Right ventricle myocardium inferior (tissue), 1 donor: ENCODE measurements around the gene MAP4K1. TPM values are rescaled to one million over a fixed set of nuclear protein-coding genes. Genes with fewer than 3 reads are reported as not detected.
A peak's percentile ranks its signal among the peaks of the same experiment; 100 is the strongest.
"Not testable (repeated sequence)": the region's sequence is repeated elsewhere in the genome, so short reads cannot be mapped to it uniquely, and the experiment has no call there.

Experiments
- ATAC-seq: fragments of 200-7000 bp; cut with Tn5 transposase; one replicate; pipeline ENCODE4 v1.9.1; 2020; ENCODE audit warnings: mild to moderate bottlenecking, moderate library complexity
- DNase-seq: peaks from one replicate; pipeline ENCODE4 v3.0.0; 2021; ENCODE audit errors: missing footprints
- intact Hi-C: fragments of 100-400 bp; cut with DNase I; formaldehyde crosslinking; loops from one replicate; pipeline ENCODE4 v1.11.0; 2022
- total RNA-seq: library from RNA; stranded (reverse); fragmentation: NEBNext Ultra II Directional; extraction: Animal tissue kit (Norgen Biotek cat#: 25700); gene quantifications from one replicate; pipeline ENCODE4 v1.2.1, GENCODE V29; 2021
- donor health status: DM: no; HTN: yes; CAD: no; lungs with severe emphysema.

Gene MAP4K1
- total RNA-seq, 1 donor from 2014 or later, result 3.1 TPM

GRCh38 chr19:38634757-38635482 is 17.2 kb upstream of the MAP4K1 start:
- intact Hi-C loops, result loop anchor here (2.0 to 5.0 kb wide), 2 partner anchors 232 to 297 kb away; partner anchors contain the start of genes FAM98C, MRPS12 and SARS2
- DNase-seq (peak; percentile 89), ATAC-seq (peak; percentile 57)

GRCh38 chr19:38632476-38633213 is 14.9 kb upstream of the MAP4K1 start:
- intact Hi-C loops, result loop anchor here (5.0 kb wide), 1 partner anchor 300 kb away; the partner anchor contains the start of genes MRPS12 and SARS2
- DNase-seq, result no peak
- ATAC-seq, result no peak

- DNase-seq, ATAC-seq: not testable (repeated sequence)
- intact Hi-C loops, result loop anchor here (5.0 kb wide), 1 partner anchor 300 kb away; the partner anchor contains the start of genes MRPS12 and SARS2
These were observed 14.2 kb upstream of the MAP4K1 start for GRCh38 chr19:38631811-38632475.

GRCh38 chr19:38631301-38631700 is 13.5 kb upstream of the MAP4K1 start:
- DNase-seq, ATAC-seq: not testable (repeated sequence)
- intact Hi-C loops, result loop anchor here (5.0 kb wide), 1 partner anchor 301 kb away; the partner anchor contains the start of genes MRPS12 and SARS2

DNA sequence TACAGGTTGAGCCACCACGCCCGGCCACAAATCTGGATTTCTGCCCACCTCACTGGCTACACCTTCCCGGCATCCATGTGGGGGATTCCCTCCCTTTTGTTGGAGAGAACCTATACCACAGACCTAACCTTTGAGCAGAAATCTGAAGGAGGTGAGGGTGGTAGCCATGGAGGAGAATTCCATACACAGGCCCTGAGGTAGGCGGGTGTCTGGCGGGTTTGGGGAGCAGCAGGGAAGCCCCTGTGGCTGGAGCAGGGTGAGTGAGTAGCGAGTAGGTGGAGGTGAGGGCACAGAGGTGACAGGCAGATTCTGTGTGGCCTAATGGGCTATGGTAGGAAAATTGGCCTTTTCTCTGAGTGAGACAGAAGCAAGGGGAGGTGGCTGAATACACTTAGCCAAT is 11.8 kb upstream of the MAP4K1 start:
- intact Hi-C loops, result no loop called here
- ATAC-seq, result no peak
- no peak for DNase-seq

GRCh38 chr19:38626401-38626800 is 8.6 kb upstream of the MAP4K1 start:
- ATAC-seq (no peak), DNase-seq (no peak)
- intact Hi-C loops, result no loop called here

- intact Hi-C loops, result no loop called here
- DNase-seq, result no peak
- ATAC-seq, result no peak
These were observed 7.1 kb upstream of the MAP4K1 start for GRCh38 chr19:38624822-38625221.

GRCh38 chr19:38619361-38620174 is 1.8 kb upstream of the MAP4K1 start:
- ATAC-seq, result no peak
- intact Hi-C loops, result loop anchor here (5.0 kb wide), 1 partner anchor 278 kb away; the partner anchor contains the start of genes NFKBIB and SIRT2

GRCh38 chr19:38618590-38619360 is 1.0 kb upstream of the MAP4K1 start, which contains the start of gene EIF3K:
Gene EIF3K, plus strand, starts transcription at chr19:38619188. Its CDS starts 81 bp downstream, at chr19:38619269.
- ATAC-seq (peak; percentile 96), DNase-seq (peak; percentile 100)
- intact Hi-C loops, result loop anchor here (5.0 kb wide), 1 partner anchor 279 kb away; the partner anchor contains the start of genes NFKBIB and SIRT2

More at GRCh38 chr19:38619361-38620174, 1.8 kb upstream of the MAP4K1 start:
- no peak for DNase-seq

- intact Hi-C loops, result loop anchor here (5.0 kb wide), 1 partner anchor 280 kb away; the partner anchor contains the start of genes NFKBIB and SIRT2
- DNase-seq (no peak), ATAC-seq (no peak)
These were observed 430 bp downstream of the MAP4K1 start for GRCh38 chr19:38617283-38617763.

- intact Hi-C loops, result loop anchor here (5.0 kb wide), 1 partner anchor 281 kb away; the partner anchor contains the start of genes NFKBIB and SIRT2
- ATAC-seq, result no peak
- DNase-seq, result no peak
These were observed 1.5 kb downstream of the MAP4K1 start for GRCh38 chr19:38616265-38616664.

- DNase-seq (no peak), ATAC-seq (no peak)
- intact Hi-C loops, result loop anchor here (5.0 kb wide), 1 partner anchor 282 kb away; the partner anchor contains the start of genes NFKBIB and SIRT2
These were observed 2.7 kb downstream of the MAP4K1 start for GRCh38 chr19:38615007-38615581.

DNA sequence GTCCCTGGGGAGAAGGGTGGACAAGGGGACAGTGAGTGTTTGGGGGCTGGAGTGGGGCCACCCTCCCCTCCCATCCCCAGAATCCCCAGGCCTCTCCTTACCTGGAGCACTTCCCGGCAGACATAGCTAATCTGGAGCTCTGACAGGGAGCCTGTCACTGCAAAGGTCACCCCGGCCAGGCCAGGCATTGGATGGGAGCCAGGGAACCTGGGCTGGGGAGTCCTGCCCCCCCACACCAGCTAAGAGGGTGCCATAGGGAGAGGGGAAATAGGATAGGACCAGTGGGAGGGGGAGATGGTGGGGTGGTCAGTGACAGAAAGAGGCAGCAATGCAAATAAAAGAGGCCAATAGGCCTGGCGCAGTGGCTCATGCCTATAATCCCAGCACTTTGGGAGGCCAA is 3.5 kb downstream of the MAP4K1 start:
- no peak for ATAC-seq
- no peak for DNase-seq
- intact Hi-C loops, result no loop called here

GRCh38 chr19:38606131-38606530 is 11.6 kb downstream of the MAP4K1 start:
- intact Hi-C loops, result no loop called here
- DNase-seq (no peak), ATAC-seq (no peak)

- DNase-seq, ATAC-seq, intact Hi-C loops: not testable (repeated sequence)
These were observed 14.9 kb downstream of the MAP4K1 start for GRCh38 chr19:38602856-38603255.

DNA sequence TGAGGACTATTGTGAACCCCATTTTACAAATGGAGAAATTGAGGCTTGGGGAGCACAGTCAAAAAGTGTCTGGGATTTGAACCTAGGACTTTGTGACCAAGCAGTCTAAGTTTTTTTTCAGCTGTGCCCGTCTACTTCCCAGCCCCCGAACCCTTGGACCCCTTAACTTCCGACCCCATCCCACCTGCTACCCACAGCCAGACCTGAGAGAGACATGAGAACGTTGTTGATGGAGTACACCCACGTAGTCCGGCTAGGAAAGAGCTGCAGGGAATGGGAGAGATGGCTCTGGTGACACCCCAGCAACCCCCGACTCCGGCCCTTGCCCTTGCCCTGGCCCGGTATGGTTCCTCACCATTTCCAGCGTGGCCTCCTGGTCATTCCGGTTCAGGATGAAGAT is 18.0 kb downstream of the MAP4K1 start:
- no peak for DNase-seq
- intact Hi-C loops, result no loop called here

GRCh38 chr19:38597075-38597474 is 20.7 kb downstream of the MAP4K1 start:
- ATAC-seq (no peak), DNase-seq (no peak)
- intact Hi-C loops, result no loop called here

More for the DNA sequence above, 18.0 kb downstream of the MAP4K1 start:
- no peak for ATAC-seq
